Mesenchymal stem cell (in vitro differentiated cells and primary cell): ENCODE measurements around the gene ARHGEF7.
A peak's percentile ranks its signal among the peaks of the same experiment; 100 is the strongest.

Experiments used
- DNase-seq: peaks from one replicate; pipeline ENCODE4 v3.0.0-alpha.2; 2013
- H2AFZ ChIP-seq: one replicate; pipeline ENCODE4 v1.6.1; 2013; ENCODE audit warnings: low read depth, mild to moderate bottlenecking, control low read depth, inconsistent platforms, low read length, moderate library complexity
- H2AK5ac ChIP-seq: 2 replicates; pipeline ENCODE4 v1.6.1; 2013; ENCODE audit warnings: low read length, moderate library complexity, mild to moderate bottlenecking, inconsistent platforms; ENCODE audit not compliant: severe bottlenecking
- H2BK120ac ChIP-seq: one replicate; pipeline ENCODE4 v1.6.1; 2013; ENCODE audit warnings: low read depth, mild to moderate bottlenecking, inconsistent platforms, low read length, moderate library complexity
- H2BK12ac ChIP-seq, 2 experiments: one replicate each; pipeline ENCODE4 v1.6.1; 2013; ENCODE audit warnings: inconsistent platforms in 2 of 2, low read length in 2 of 2, mild to moderate bottlenecking in 2 of 2, moderate library complexity in 2 of 2, control low read depth in 1 of 2
- H2BK15ac ChIP-seq: one replicate; pipeline ENCODE4 v1.6.1; 2013; ENCODE audit warnings: mild to moderate bottlenecking, low read depth, inconsistent platforms; ENCODE audit not compliant: poor library complexity, severe bottlenecking
- H2BK5ac ChIP-seq: 2 replicates; pipeline ENCODE4 v1.6.1; 2013; ENCODE audit warnings: low read depth, mild to moderate bottlenecking, low read length, control low read depth, inconsistent platforms; ENCODE audit not compliant: poor library complexity, severe bottlenecking
- H3K14ac ChIP-seq, 2 experiments: one replicate each; pipeline ENCODE4 v1.6.1; 2013; ENCODE audit warnings: inconsistent platforms in 2 of 2, low read length in 2 of 2, control low read depth in 1 of 2, mild to moderate bottlenecking in 1 of 2, moderate library complexity in 1 of 2
- H3K18ac ChIP-seq, 2 experiments: one replicate each; pipeline ENCODE4 v1.6.1; 2013; ENCODE audit warnings: inconsistent platforms in 2 of 2, low read length in 2 of 2, control low read depth in 1 of 2, low read depth in 1 of 2, mild to moderate bottlenecking in 1 of 2
- H3K23ac ChIP-seq, 2 experiments: one replicate each; pipeline ENCODE4 v1.6.1; 2013; ENCODE audit warnings: inconsistent platforms in 2 of 2, low read length in 2 of 2, mild to moderate bottlenecking in 2 of 2, moderate library complexity in 2 of 2, control low read depth in 1 of 2
- H3K27ac ChIP-seq: 2 replicates; pipeline ENCODE4 v1.5.1; 2013; ENCODE audit warnings: mild to moderate bottlenecking, moderate library complexity, low read length, control low read depth, inconsistent platforms; ENCODE audit not compliant: poor library complexity, severe bottlenecking
- H3K27me3 ChIP-seq, 2 experiments: 2 replicates each; pipeline versions ENCODE4 v1.6.1 to v1.7.0; 2013; ENCODE audit warnings: low read length in 2 of 2, mild to moderate bottlenecking in 2 of 2, moderate library complexity in 2 of 2, control low read depth in 1 of 2, inconsistent platforms in 1 of 2; ENCODE audit not compliant: control insufficient read depth in 1 of 2, insufficient read depth in 1 of 2
- H3K36me3 ChIP-seq, 2 experiments: 2 replicates each; pipeline versions ENCODE4 v1.6.1 to v1.7.0; 2013; ENCODE audit warnings: low read length in 2 of 2, control low read depth in 1 of 2, inconsistent platforms in 1 of 2, low read depth in 1 of 2, mild to moderate bottlenecking in 1 of 2; ENCODE audit not compliant: insufficient read depth in 2 of 2, control insufficient read depth in 1 of 2
- H3K4ac ChIP-seq, 2 experiments: one replicate each; pipeline ENCODE4 v1.6.1; 2013; ENCODE audit warnings: inconsistent platforms in 2 of 2, low read length in 2 of 2, mild to moderate bottlenecking in 2 of 2, moderate library complexity in 2 of 2, control low read depth in 1 of 2, low read depth in 1 of 2
- H3K4me1 ChIP-seq: 2 replicates; pipeline ENCODE4 v1.6.1; 2013; ENCODE audit warnings: low read depth, low read length, control low read depth; ENCODE audit not compliant: control insufficient read depth, insufficient read depth
- H3K4me2 ChIP-seq: 2 replicates; pipeline ENCODE4 v1.6.1; 2013; ENCODE audit warnings: low read length, mild to moderate bottlenecking, inconsistent platforms; ENCODE audit not compliant: poor library complexity, severe bottlenecking
- H3K4me3 ChIP-seq, 2 experiments: 2 replicates each; pipeline versions ENCODE4 v1.5.1 to v1.7.0; 2013; ENCODE audit warnings: low read length in 2 of 2, mild to moderate bottlenecking in 2 of 2, control low read depth in 1 of 2, low read depth in 1 of 2; ENCODE audit not compliant: insufficient read depth in 1 of 2
- H3K79me1 ChIP-seq: replicated peaks from 2 replicates; pipeline ENCODE4 v1.6.1; 2013; ENCODE audit warnings: mild to moderate bottlenecking, control low read depth, low read length, inconsistent platforms; ENCODE audit not compliant: poor library complexity, severe bottlenecking
- H3K9ac ChIP-seq: 2 replicates; pipeline ENCODE4 v1.7.0; 2013; ENCODE audit warnings: mild to moderate bottlenecking, low read length, moderate library complexity
- H3K9me3 ChIP-seq: 2 replicates; pipeline ENCODE4 v1.7.0; 2013; ENCODE audit warnings: mild to moderate bottlenecking, low read length; ENCODE audit not compliant: control insufficient read depth
- H4K8ac ChIP-seq: one replicate; pipeline ENCODE4 v1.6.1; 2013; ENCODE audit warnings: inconsistent platforms, mild to moderate bottlenecking, low read length, moderate library complexity
- H4K91ac ChIP-seq: one replicate; pipeline ENCODE4 v1.6.1; 2013; ENCODE audit warnings: mild to moderate bottlenecking, low read length, inconsistent platforms
- WGBS: methylation state at CpG from one replicate; pipeline ENCODE4 v1.1.7; 2013; ENCODE audit warnings: mixed read lengths; 5-methylcytosine and 5-hydroxymethylcytosine counted together

ARHGEF7 gene

GRCh38 chr13:111283457-111283856 lies 168.3 kb downstream of the ARHGEF7 start:
- Histone ChIP-seq H3K36me3 (peaks cover 60 to 95% of the 10 kb centered on the region in 2 experiments), H3K18ac (no peak overlapping the region), H4K8ac (no peak overlapping the region), H3K79me1 (peaks cover 52% of the 10 kb centered on the region), H4K91ac (peak overlapping the region; percentile 16), H3K9ac (no peak overlapping the region), H2AK5ac (no peak overlapping the region), H3K14ac (no peak overlapping the region), H2BK15ac (no peak overlapping the region), H3K4me3 (no peak overlapping the region), H3K27me3 (no peaks in the 10 kb centered on the region), H2BK5ac (no peak overlapping the region), H2AFZ (no peak overlapping the region), H3K9me3 (no peaks in the 10 kb centered on the region), H3K23ac (no peak overlapping the region), H3K4ac (no peak overlapping the region), H3K27ac (no peak overlapping the region), H3K4me1 (peaks cover 8% of the 10 kb centered on the region), H2BK12ac (no peak overlapping the region), H3K4me2 (no peak overlapping the region), H2BK120ac (no peak overlapping the region)
- no peak for DNase-seq
- 94% methylated on average over 10 of the region's 10 CpGs for WGBS

- peaks cover 8% of the 10 kb centered on the region for H3K4me1 ChIP-seq
- H3K23ac ChIP-seq: no peak overlapping the region
- no peak overlapping the region for H2BK120ac ChIP-seq
- no peak overlapping the region for H3K14ac ChIP-seq
- no peak overlapping the region for H4K91ac ChIP-seq
- DNase-seq: no peak
- H3K27me3 ChIP-seq: no peaks in the 10 kb centered on the region
- no peak overlapping the region for H3K4ac ChIP-seq
- H3K36me3 ChIP-seq: peaks cover 57 to 93% of the 10 kb centered on the region in 2 experiments
- no peak overlapping the region for H3K4me2 ChIP-seq
- no peak overlapping the region for H2BK12ac ChIP-seq
- H3K79me1 ChIP-seq: peaks cover 48% of the 10 kb centered on the region
- H3K27ac ChIP-seq: no peak overlapping the region
- no peak overlapping the region for H3K18ac ChIP-seq
- H3K4me3 ChIP-seq: no peak overlapping the region
- no peak overlapping the region for H2AK5ac ChIP-seq
- no peak overlapping the region for H2AFZ ChIP-seq
- no peak overlapping the region for H3K9ac ChIP-seq
- no peaks in the 10 kb centered on the region for H3K9me3 ChIP-seq
- H2BK5ac ChIP-seq: no peak overlapping the region
- H2BK15ac ChIP-seq: no peak overlapping the region
- no peak overlapping the region for H4K8ac ChIP-seq
- 99% methylated on average over 9 of the region's 9 CpGs for WGBS
These were observed 168.9 kb downstream of the ARHGEF7 start for GRCh38 chr13:111283991-111284390.

- Histone ChIP-seq H3K14ac (no peak overlapping the region), H2BK120ac (no peak overlapping the region), H3K4me2 (no peak overlapping the region), H2BK15ac (no peak overlapping the region), H2BK12ac (no peak overlapping the region), H3K9ac (no peak overlapping the region), H2AK5ac (no peak overlapping the region), H3K18ac (no peak overlapping the region), H3K4me3 (no peak overlapping the region), H3K4ac (no peak overlapping the region), H2AFZ (no peak overlapping the region), H3K27ac (no peak overlapping the region), H3K36me3 (peaks cover 56 to 93% of the 10 kb centered on the region in 2 experiments), H3K27me3 (no peaks in the 10 kb centered on the region), H3K79me1 (peaks cover 47% of the 10 kb centered on the region), H3K9me3 (no peaks in the 10 kb centered on the region), H4K91ac (no peak overlapping the region), H2BK5ac (no peak overlapping the region), H3K4me1 (peaks cover 8% of the 10 kb centered on the region), H4K8ac (no peak overlapping the region), H3K23ac (no peak overlapping the region)
- WGBS: over 99% methylated on average over 13 of the region's 14 CpGs
- no peak for DNase-seq
These were observed 169.5 kb downstream of the ARHGEF7 start for GRCh38 chr13:111284565-111284964.

- H2AFZ ChIP-seq: no peak overlapping the region
- no peak overlapping the region for H3K4me2 ChIP-seq
- H3K14ac ChIP-seq: no peak overlapping the region
- no peaks in the 10 kb centered on the region for H3K27me3 ChIP-seq
- no peak overlapping the region for H2BK5ac ChIP-seq
- H3K23ac ChIP-seq: no peak overlapping the region
- peaks cover 52% of the 10 kb centered on the region for H3K79me1 ChIP-seq
- H3K9ac ChIP-seq: no peak overlapping the region
- H2AK5ac ChIP-seq: no peak overlapping the region
- H3K4ac ChIP-seq: no peak overlapping the region
- H2BK120ac ChIP-seq: no peak overlapping the region
- DNase-seq: no peak
- WGBS: 90% methylated on average over 15 of the region's 15 CpGs
- no peak overlapping the region for H4K8ac ChIP-seq
- H3K36me3 ChIP-seq: peaks cover 58 to 95% of the 10 kb centered on the region in 2 experiments
- no peaks in the 10 kb centered on the region for H3K9me3 ChIP-seq
- peak overlapping the region in 1 of 2 experiments; percentile 8 for H3K4me3 ChIP-seq
- no peak overlapping the region for H2BK15ac ChIP-seq
- no peak overlapping the region for H4K91ac ChIP-seq
- H3K18ac ChIP-seq: no peak overlapping the region
- peaks cover 5% of the 10 kb centered on the region for H3K4me1 ChIP-seq
- H3K27ac ChIP-seq: no peak overlapping the region
- peak overlapping the region in 1 of 2 experiments; percentile 19 for H2BK12ac ChIP-seq
These were observed 171.1 kb downstream of the ARHGEF7 start for GRCh38 chr13:111286162-111286561.
